HUES48 (cell line): ENCODE results near the gene MLPH.
"Not testable (repeated sequence)": the region's sequence is repeated elsewhere in the genome, so short reads cannot be mapped to it uniquely, and the experiment has no call there.

ENCODE experiments used
- H3K27ac ChIP-seq: one replicate; pipeline ENCODE4 v1.7.0; 2013; ENCODE audit warnings: low read depth, low read length, inconsistent platforms
- H3K27me3 ChIP-seq: 2 replicates; pipeline ENCODE4 v1.6.1; 2013; ENCODE audit warnings: mild to moderate bottlenecking, low read length; ENCODE audit not compliant: control insufficient read depth, insufficient read depth
- H3K36me3 ChIP-seq: 2 replicates; pipeline ENCODE4 v1.6.1; 2013; ENCODE audit warnings: low read length; ENCODE audit not compliant: control insufficient read depth, insufficient read depth
- H3K4me1 ChIP-seq: 2 replicates; pipeline ENCODE4 v1.6.1; 2013; ENCODE audit warnings: mild to moderate bottlenecking, low read length; ENCODE audit not compliant: control insufficient read depth, insufficient read depth
- H3K4me3 ChIP-seq: 2 replicates; pipeline ENCODE4 v1.5.1; 2013; ENCODE audit warnings: mild to moderate bottlenecking, low read depth, low read length
- H3K9ac ChIP-seq: 2 replicates; pipeline ENCODE4 v1.6.1; 2013; ENCODE audit warnings: mild to moderate bottlenecking, low read depth, low read length, moderate library complexity
- H3K9me3 ChIP-seq: 2 replicates; pipeline ENCODE4 v1.6.1; 2013; ENCODE audit warnings: low read length; ENCODE audit not compliant: control insufficient read depth, insufficient read depth

Gene MLPH

GRCh38 chr2:237592425-237592980 lies 105.5 kb downstream of the MLPH start:
- Histone ChIP-seq H3K27me3 (no peaks in the 10 kb centered on the region), H3K27ac (no peak overlapping the region), H3K9me3 (no peaks in the 10 kb centered on the region), H3K9ac (no peak overlapping the region), H3K4me3 (no peak overlapping the region), H3K36me3 (no peaks in the 10 kb centered on the region), H3K4me1 (peaks cover 51% of the 10 kb centered on the region)

- no peaks in the 10 kb centered on the region for H3K27me3 ChIP-seq
- H3K4me1 ChIP-seq = peaks cover 51% of the 10 kb centered on the region
- H3K4me3 ChIP-seq = no peak overlapping the region
- H3K9ac ChIP-seq = no peak overlapping the region
- no peaks in the 10 kb centered on the region for H3K9me3 ChIP-seq
- no peak overlapping the region for H3K27ac ChIP-seq
- H3K36me3 ChIP-seq = no peaks in the 10 kb centered on the region
Observed at GRCh38 chr2:237593036-237593435, 106.0 kb downstream of the MLPH start.

- Histone ChIP-seq H3K9ac (no peak overlapping the region), H3K4me3 (peak overlapping the region; percentile 33; the same call in 1 of the 2 replicates), H3K9me3 (no peaks in the 10 kb centered on the region), H3K27me3 (no peaks in the 10 kb centered on the region), H3K4me1 (peaks cover 47% of the 10 kb centered on the region), H3K27ac (no peak overlapping the region), H3K36me3 (no peaks in the 10 kb centered on the region)
Observed at GRCh38 chr2:237593596-237594320, 106.7 kb downstream of the MLPH start.

GRCh38 chr2:237594514-237594871 lies 107.4 kb downstream of the MLPH start:
- H3K27me3 ChIP-seq = no peaks in the 10 kb centered on the region
- no peaks in the 10 kb centered on the region for H3K36me3 ChIP-seq
- H3K9me3 ChIP-seq = no peaks in the 10 kb centered on the region
- H3K4me3 ChIP-seq = peak overlapping the region; percentile 33
- peak overlapping the region; percentile 79 for H3K27ac ChIP-seq
- peaks cover 47% of the 10 kb centered on the region for H3K4me1 ChIP-seq
- H3K9ac ChIP-seq = no peak overlapping the region

- H3K36me3 ChIP-seq, H3K27ac ChIP-seq, H3K9me3 ChIP-seq, H3K27me3 ChIP-seq, H3K9ac ChIP-seq, H3K4me3 ChIP-seq: not testable (repeated sequence)
- peaks cover 41% of the 10 kb centered on the region for H3K4me1 ChIP-seq
Observed at GRCh38 chr2:237595829-237596519, 108.9 kb downstream of the MLPH start.

GRCh38 chr2:237596520-237597195 lies 109.6 kb downstream of the MLPH start:
- no peak overlapping the region for H3K27ac ChIP-seq
- H3K4me3 ChIP-seq = no peak overlapping the region
- H3K36me3 ChIP-seq = no peaks in the 10 kb centered on the region
- H3K4me1 ChIP-seq = peaks cover 41% of the 10 kb centered on the region
- H3K27me3 ChIP-seq = no peaks in the 10 kb centered on the region
- no peak overlapping the region for H3K9ac ChIP-seq
- no peaks in the 10 kb centered on the region for H3K9me3 ChIP-seq

- no peak overlapping the region for H3K9ac ChIP-seq
- no peak overlapping the region for H3K27ac ChIP-seq
- H3K9me3 ChIP-seq = no peaks in the 10 kb centered on the region
- H3K27me3 ChIP-seq = no peaks in the 10 kb centered on the region
- no peaks in the 10 kb centered on the region for H3K36me3 ChIP-seq
- H3K4me1 ChIP-seq = peaks cover 48% of the 10 kb centered on the region
- H3K4me3 ChIP-seq = no peak overlapping the region
Observed at GRCh38 chr2:237597196-237598145, 110.4 kb downstream of the MLPH start.

- no peak overlapping the region for H3K4me3 ChIP-seq
- H3K9ac ChIP-seq = no peak overlapping the region
- H3K9me3 ChIP-seq = no peaks in the 10 kb centered on the region
- H3K27ac ChIP-seq = no peak overlapping the region
- peaks cover 46% of the 10 kb centered on the region for H3K4me1 ChIP-seq
- H3K36me3 ChIP-seq = no peaks in the 10 kb centered on the region
- H3K27me3 ChIP-seq = no peaks in the 10 kb centered on the region
Observed at GRCh38 chr2:237598468-237599208, 111.6 kb downstream of the MLPH start.

GRCh38 chr2:237599465-237600110 lies 112.5 kb downstream of the MLPH start:
- Histone ChIP-seq H3K27ac (no peak overlapping the region), H3K36me3 (no peaks in the 10 kb centered on the region), H3K4me3 (no peak overlapping the region), H3K4me1 (peaks cover 39% of the 10 kb centered on the region), H3K9ac (no peak overlapping the region), H3K27me3 (no peaks in the 10 kb centered on the region), H3K9me3 (no peaks in the 10 kb centered on the region)
